Neural cell (in vitro differentiated cells): ENCODE data around the gene MND1.

Experiments
- CTCF ChIP-seq: fragments of 450-650 bp; IDR thresholded peaks from 2 replicates; pipeline ENCODE4 v1.5.1; 2014; ENCODE audit warnings: antibody characterized with exemption, mild to moderate bottlenecking, moderate library complexity; ENCODE audit not compliant: poor library complexity, severe bottlenecking
- EP300 ChIP-seq: fragments of 450-650 bp; conservative IDR thresholded peaks from 2 replicates; pipeline ENCODE4 v1.6.1; 2014; ENCODE audit warnings: antibody characterized with exemption, mild to moderate bottlenecking, moderate library complexity; ENCODE audit not compliant: poor library complexity, severe bottlenecking
- EZH2 ChIP-seq: fragments of 200-600, 300-800 bp; shearing (Covaris generic), sonication (generic); IDR thresholded peaks from 2 replicates; pipeline ENCODE4 v1.6.1; 2014; ENCODE audit warnings: antibody characterized with exemption, low read length, borderline replicate concordance, mild to moderate bottlenecking; ENCODE audit not compliant: insufficient read depth, poor library complexity, severe bottlenecking
- RAD21 ChIP-seq: fragments of 450-650 bp; conservative IDR thresholded peaks from 2 replicates; pipeline ENCODE4 v1.6.1; 2014; ENCODE audit warnings: antibody characterized with exemption, mild to moderate bottlenecking, moderate library complexity
- REST ChIP-seq: IDR thresholded peaks from 2 replicates; pipeline ENCODE4 v1.6.1; 2012; ENCODE audit warnings: borderline replicate concordance
- TAF1 ChIP-seq: IDR thresholded peaks from 2 replicates; pipeline ENCODE4 v1.6.1; 2012; ENCODE audit warnings: low read depth

GRCh38 chr4:153409924-153410501 lies 65.5 kb downstream of the MND1 start:
- TF ChIP-seq RAD21 (no peak), CTCF (no peak), REST (no peak), TAF1 (no peak), EP300 (no peak), EZH2 (no peak)
